Endothelial cell of umbilical vein (primary cell): ENCODE data around the gene DNAJC16. TPM values are rescaled to one million over a fixed set of nuclear protein-coding genes. Genes with fewer than 3 reads are reported as not detected.

Experiments used
- BruUV-seq: library from RNA; stranded (reverse); fragments of 400-500 nt; replicated peaks from 2 replicates; lab custom pipeline; 2021; lab: Mats Ljungman, UMichigan
- CTCF ChIA-PET: fragments of 300-600, 350-600 bp; sonication (Branson Sonifier 250); formaldehyde crosslinking; loops from one replicate; lab custom pipeline; 2021; ENCODE audit warnings: antibody characterized with exemption, inconsistent platforms; lab: Charles Lee
- POLR2A ChIA-PET: fragments of 300-600, 350-600 bp; sonication (Branson Sonifier 250); formaldehyde crosslinking; loops from one replicate; lab custom pipeline; 2021; ENCODE audit warnings: antibody characterized with exemption, inconsistent platforms; lab: Charles Lee
- DNase-seq: peaks from one replicate; pipeline ENCODE4 v3.0.0-alpha.2; 2011; ENCODE audit warnings: low read depth, low spot score
- FAIRE-seq: peaks from 2 replicates; lab custom pipeline; 2011; peaks lifted over from hg19 to GRCh38; lab: Jason Lieb, UNC
- H2AFZ ChIP-seq: 2 replicates; pipeline ENCODE4 v1.6.0; 2012; ENCODE audit warnings: low read depth, low read length, control low read depth, inconsistent platforms
- H3K27ac ChIP-seq: 2 replicates; pipeline ENCODE4 v1.5.1; 2011; ENCODE audit warnings: low read depth, mild to moderate bottlenecking, control low read depth, low read length, moderate library complexity; ENCODE audit not compliant: insufficient read depth
- H3K27me3 ChIP-seq, 2 experiments: 2 replicates each; pipeline versions ENCODE4 v1.6.0 to v1.6.1; 2011; ENCODE audit warnings: low read length in 2 of 2, mixed read lengths in 1 of 2; ENCODE audit not compliant: control insufficient read depth in 2 of 2, insufficient read depth in 2 of 2
- H3K36me3 ChIP-seq, 2 experiments: 2 replicates in 1 of 2; 3 replicates in 1 of 2; pipeline ENCODE4 v1.5.1; 2011; ENCODE audit warnings: low read length in 2 of 2, mild to moderate bottlenecking in 1 of 2, moderate library complexity in 1 of 2; ENCODE audit not compliant: control insufficient read depth in 2 of 2, insufficient read depth in 2 of 2; ENCODE audit errors: extremely low read depth in 1 of 2
- H3K4me1 ChIP-seq: 3 replicates; pipeline ENCODE4 v1.5.1; 2011; ENCODE audit warnings: mild to moderate bottlenecking, low read length; ENCODE audit not compliant: control insufficient read depth, insufficient read depth; ENCODE audit errors: extremely low read depth
- H3K4me2 ChIP-seq: 2 replicates; pipeline ENCODE4 v1.6.1; 2011; ENCODE audit warnings: low read length, control low read depth, mixed read lengths; ENCODE audit not compliant: insufficient read depth
- H3K4me3 ChIP-seq, 3 experiments: fragments of 200-600 bp in 1 of 3; sonication (generic), shearing (Covaris generic) in 1 of 3; replicated peaks in 1 of 3; 2 replicates each; pipeline ENCODE4 v1.5.1; 2011 to 2016; ENCODE audit warnings: control low read depth in 3 of 3, low read length in 3 of 3, mild to moderate bottlenecking in 2 of 3, inconsistent platforms in 1 of 3, low read depth in 1 of 3, moderate library complexity in 1 of 3; ENCODE audit not compliant: insufficient read depth in 1 of 3
- H3K79me2 ChIP-seq: 2 replicates; pipeline ENCODE4 v1.6.0; 2012; ENCODE audit warnings: low read length, inconsistent platforms; ENCODE audit not compliant: control insufficient read depth, insufficient read depth
- H3K9ac ChIP-seq: replicated peaks from 2 replicates; pipeline ENCODE3; 2011; ENCODE audit warnings: low read length, control low read depth; ENCODE audit not compliant: insufficient read depth; ENCODE audit errors: extremely low read depth
- H3K9me1 ChIP-seq: replicated peaks from 3 replicates; pipeline ENCODE4 v1.6.0; 2011; ENCODE audit warnings: mild to moderate bottlenecking, low read length; ENCODE audit not compliant: control insufficient read depth, insufficient read depth; ENCODE audit errors: extremely low read depth
- H3K9me3 ChIP-seq: replicated peaks from 2 replicates; pipeline ENCODE4 v1.5.1; 2012; ENCODE audit warnings: low read length, inconsistent platforms; ENCODE audit not compliant: control insufficient read depth, insufficient read depth
- H4K20me1 ChIP-seq: replicated peaks from 2 replicates; pipeline ENCODE3; 2011; ENCODE audit warnings: mild to moderate bottlenecking, low read length; ENCODE audit not compliant: control insufficient read depth, insufficient read depth; ENCODE audit errors: extremely low read depth
- CTCF ChIP-seq, 2 donors: IDR thresholded peaks; 1 replicate in 1 of 2; 2 replicates in 1 of 2; pipeline ENCODE4 v1.5.1; 2011; ENCODE audit warnings: low read length in 2 of 2, mild to moderate bottlenecking in 2 of 2, moderate library complexity in 2 of 2, control low read depth in 1 of 2, inconsistent platforms in 1 of 2, low read depth in 1 of 2; ENCODE audit not compliant: insufficient read depth in 1 of 2; ENCODE audit errors: extremely low read depth in 1 of 2
- EZH2 ChIP-seq: IDR thresholded peaks from 2 replicates; pipeline ENCODE4 v1.6.1; 2012; ENCODE audit warnings: borderline replicate concordance, low read depth, mild to moderate bottlenecking, moderate library complexity, low read length, inconsistent platforms; ENCODE audit not compliant: severe bottlenecking
- FOS ChIP-seq: IDR thresholded peaks from 2 replicates; pipeline ENCODE4 v1.6.1; 2011; ENCODE audit warnings: mild to moderate bottlenecking, low read length, moderate library complexity, borderline replicate concordance; ENCODE audit not compliant: insufficient read depth
- GATA2 ChIP-seq: IDR thresholded peaks from 2 replicates; pipeline ENCODE4 v1.7.0; 2011; ENCODE audit warnings: low read depth, mild to moderate bottlenecking, moderate library complexity, mixed read lengths, low read length; ENCODE audit not compliant: insufficient read length, insufficient read depth
- JUN ChIP-seq: IDR thresholded peaks from 2 replicates; pipeline ENCODE4 v1.6.1; 2011; ENCODE audit warnings: borderline replicate concordance, low read depth; ENCODE audit not compliant: insufficient read length, insufficient read depth
- MAX ChIP-seq: IDR thresholded peaks from 2 replicates; pipeline ENCODE4 v1.6.1; 2011; ENCODE audit not compliant: insufficient read depth, insufficient read length
- MYC ChIP-seq: IDR thresholded peaks from one replicate; pipeline ENCODE4 v1.6.1; 2011; ENCODE audit warnings: mild to moderate bottlenecking, low read depth, low read length
- POLR2A ChIP-seq: IDR thresholded peaks from 2 replicates; pipeline ENCODE4 v1.6.1; 2012; ENCODE audit warnings: low read depth, mild to moderate bottlenecking, control low read depth, low read length
- POLR2AphosphoS5 ChIP-seq: IDR thresholded peaks from 2 replicates; pipeline ENCODE4 v1.6.1; 2012; ENCODE audit warnings: low read depth, mild to moderate bottlenecking, control low read depth, low read length, moderate library complexity; ENCODE audit not compliant: insufficient read depth
- dilution Hi-C: fragments of 300-500 bp; cut with MboI; formaldehyde crosslinking; loops from one replicate; pipeline ENCODE4 v1.15.0; 2019; ENCODE audit warnings: low sequenced_read_pairs; ENCODE audit not compliant: extremely low pct_ligation_motif_present
- intact Hi-C: fragments of 100-400 bp; cut with micrococcal nuclease; formaldehyde crosslinking; loops from one replicate; pipeline ENCODE4 v1.10.0; 2022
- polyA plus RNA-seq, 4 experiments: library from polyadenylated mRNA; depleted of rRNA in 3 of 4; stranded (reverse) in 3 of 4; unstranded in 1 of 4; fragments of >200 nt; gene quantifications; 2 replicates each; pipeline versions ENCODE4 v1.2.1 to v1.2.3, GENCODE V29; 2011 to 2012; ENCODE audit warnings: missing spikeins in 1 of 4
- total RNA-seq: library from RNA; stranded (reverse); gene quantifications from 2 replicates; pipeline ENCODE4 v1.2.3, GENCODE V29; 2021

The DNAJC16 gene
- total and polyA plus RNA-seq, 2 donors (not counting 3 experiments of a cell fraction or from before 2014, with no cell fraction given): 8.0 to 21.4 TPM

DNA sequence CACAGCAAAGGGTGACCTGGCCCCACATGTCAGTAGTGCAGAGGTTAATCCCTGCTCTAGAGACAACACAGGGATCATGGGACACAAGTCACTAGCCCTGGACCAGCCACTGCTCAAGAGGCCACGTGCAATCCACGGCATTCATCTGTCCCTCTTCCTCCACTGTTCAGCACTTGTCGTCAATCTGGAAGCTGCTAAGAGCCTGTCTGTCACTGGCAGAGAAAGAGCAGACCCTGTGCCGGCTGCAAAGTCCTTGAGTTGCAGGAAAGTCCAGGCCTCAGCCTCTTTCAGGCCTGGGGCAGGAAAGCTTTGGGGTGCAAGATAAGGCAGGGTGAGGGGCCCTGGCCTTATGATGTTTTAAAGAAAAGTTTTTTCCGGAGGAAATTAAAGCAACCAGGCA, 34.1 kb upstream of the DNAJC16 start:
- no peaks in the 10 kb centered on the region for H3K79me2 ChIP-seq
- H2AFZ ChIP-seq: no peak overlapping the region
- H3K9me1 ChIP-seq: no peaks in the 10 kb centered on the region
- no peak overlapping the region for H3K4me2 ChIP-seq
- dilution Hi-C loops: no loop called here
- POLR2A ChIA-PET: no interaction called here
- H3K27me3 ChIP-seq: no peaks in the 10 kb centered on the region
- no peak for DNase-seq
- H4K20me1 ChIP-seq: no peaks in the 10 kb centered on the region
- intact Hi-C loops: no loop called here
- FAIRE-seq: no peak
- H3K27ac ChIP-seq: no peak overlapping the region
- TF ChIP-seq POLR2AphosphoS5 (no peak), MYC (no peak), POLR2A (no peak), FOS (no peak), MAX (no peak), JUN (no peak), CTCF (IDR thresholded peaks at IDR 0.05; ENCODE audit: extremely low read depth in 1 of 2, insufficient read depth in 1 of 2, low read depth in 1 of 2, low read length in 2 of 2) (no peak), GATA2 (no peak), EZH2 (no peak)
- BruUV-seq: no TSS peak
- CTCF ChIA-PET: no interaction called here
- H3K9ac ChIP-seq: no peak overlapping the region
- no peaks in the 10 kb centered on the region for H3K9me3 ChIP-seq
- H3K4me1 ChIP-seq: peaks cover 7% of the 10 kb centered on the region
- peaks cover 0 to 3% of the 10 kb centered on the region in 2 experiments for H3K36me3 ChIP-seq
- H3K4me3 ChIP-seq: no peak overlapping the region
